HG02981 (cell line): ENCODE data around the gene BCL6.
A peak's percentile ranks its signal among the peaks of the same experiment; 100 is the strongest.

Experiments used
- ATAC-seq: cut with Tn5 transposase; IDR thresholded peaks from one replicate; pipeline ENCODE4 v1.9.1; 2021; ENCODE audit warnings: mild to moderate bottlenecking, moderate library complexity; ENCODE audit not compliant: unreplicated experiment

BCL6 gene

GRCh38 chr3:187745201-187746058 is at the start of gene BCL6:
BCL6 (minus strand) TSS chr3:187745468; CDS start chr3:187733693, 11,775 bp downstream.
- ATAC-seq, result peak; percentile 58

- ATAC-seq, result no peak
These were observed 49.5 kb upstream of the BCL6 start for GRCh38 chr3:187794731-187795130.

- ATAC-seq, result no peak
These were observed 48.4 kb upstream of the BCL6 start for GRCh38 chr3:187793618-187794017.

GRCh38 chr3:187792521-187792920 is 47.3 kb upstream of the BCL6 start:
- no peak for ATAC-seq

- ATAC-seq, result no peak
These were observed 44.6 kb upstream of the BCL6 start for GRCh38 chr3:187789872-187790271.

GRCh38 chr3:187788984-187789857 is 44.0 kb upstream of the BCL6 start:
- ATAC-seq, result no peak

GRCh38 chr3:187783098-187783497 is 37.8 kb upstream of the BCL6 start:
- ATAC-seq, result no peak

GRCh38 chr3:187782006-187782405 is 36.7 kb upstream of the BCL6 start:
- no peak for ATAC-seq

GRCh38 chr3:187781001-187781400 is 35.7 kb upstream of the BCL6 start:
- no peak for ATAC-seq

GRCh38 chr3:187778726-187779125 is 33.5 kb upstream of the BCL6 start:
- no peak for ATAC-seq

GRCh38 chr3:187777331-187777941 is 32.2 kb upstream of the BCL6 start:
- ATAC-seq, result peak; percentile 42

- no peak for ATAC-seq
These were observed 30.3 kb upstream of the BCL6 start for GRCh38 chr3:187775549-187775948.

GRCh38 chr3:187774185-187774789 is 29.0 kb upstream of the BCL6 start:
- no peak for ATAC-seq

- peak; percentile 68 for ATAC-seq
These were observed 28.2 kb upstream of the BCL6 start for GRCh38 chr3:187773233-187774184.

GRCh38 chr3:187770224-187770623 is 25.0 kb upstream of the BCL6 start:
- peak; percentile 58 for ATAC-seq

- ATAC-seq, result no peak
These were observed 24.5 kb upstream of the BCL6 start for GRCh38 chr3:187769771-187770170.

GRCh38 chr3:187767266-187768012 is 22.2 kb upstream of the BCL6 start:
- ATAC-seq, result no peak

GRCh38 chr3:187765342-187765741 is 20.1 kb upstream of the BCL6 start:
- no peak for ATAC-seq
